ENCODE results near the gene SYT9. TPM values are rescaled to one million over a fixed set of nuclear protein-coding genes. Genes with fewer than 3 reads are reported as not detected.

The SYT9 gene
- total and polyA plus RNA-seq, 4 donors = 0.01 to 0.12 TPM; not detected in 2

GRCh38 chr11:7239877-7240276 lies 11.8 kb upstream of the SYT9 start:
- ATAC-seq (ENCODE audit: insufficient read depth, low FRiP score) = no peak

GRCh38 chr11:7245341-7245740 lies 6.4 kb upstream of the SYT9 start:
- DNase-seq = no peak
- Histone ChIP-seq H3K36me3 (ENCODE audit: control insufficient read depth in 4 of 4, insufficient read depth in 4 of 4, low read length in 4 of 4) (no peaks in the 10 kb centered on the region), H3K4me1 (ENCODE audit: control insufficient read depth in 5 of 5, insufficient read depth in 5 of 5, low read length in 5 of 5) (no peaks in the 10 kb centered on the region), H3K4me3 (no peak overlapping the region), H3K9ac (ENCODE audit: insufficient read depth in 1 of 2, low read length in 2 of 2) (no peak overlapping the region), H3K27ac (ENCODE audit: low read depth in 1 of 2, low read length in 1 of 2) (no peak overlapping the region), H3K27me3 (ENCODE audit: control insufficient read depth in 3 of 3, insufficient read depth in 3 of 3, low read length in 2 of 3) (peaks cover 0 to 14% (median 0%) of the 10 kb centered on the region in 3 donors), H3K9me3 (ENCODE audit: control insufficient read depth in 4 of 4, insufficient read depth in 3 of 4, low read length in 3 of 4) (no peaks in the 10 kb centered on the region)
- 65 to 76% methylated on average over 3 of the region's 3 CpGs for WGBS, 2 donors
- no peak for TF ChIP-seq CTCF (IDR thresholded peaks at IDR 0.05; ENCODE audit: control extremely low read depth, extremely low read depth)
- no peak for ATAC-seq (ENCODE audit: insufficient read depth, low FRiP score)

More at GRCh38 chr11:7239877-7240276, 11.8 kb upstream of the SYT9 start:
- Histone ChIP-seq H3K27me3 (ENCODE audit: control insufficient read depth in 3 of 3, insufficient read depth in 3 of 3, low read length in 2 of 3) (peaks cover 0 to 15% (median 0%) of the 10 kb centered on the region in 3 donors), H3K36me3 (ENCODE audit: control insufficient read depth in 4 of 4, insufficient read depth in 4 of 4, low read length in 4 of 4) (no peaks in the 10 kb centered on the region), H3K9me3 (ENCODE audit: control insufficient read depth in 4 of 4, insufficient read depth in 3 of 4, low read length in 3 of 4) (no peaks in the 10 kb centered on the region), H3K9ac (ENCODE audit: insufficient read depth in 1 of 2, low read length in 2 of 2) (no peak overlapping the region), H3K4me1 (ENCODE audit: control insufficient read depth in 5 of 5, insufficient read depth in 5 of 5, low read length in 5 of 5) (no peaks in the 10 kb centered on the region), H3K4me3 (no peak overlapping the region), H3K27ac (ENCODE audit: low read depth in 1 of 2, low read length in 1 of 2) (no peak overlapping the region)
- TF ChIP-seq CTCF (IDR thresholded peaks at IDR 0.05; ENCODE audit: control extremely low read depth, extremely low read depth) = no peak
- DNase-seq = no peak
- 50 to 60% methylated on average over 5 of the region's 5 CpGs for WGBS, 2 donors

GRCh38 chr11:7246179-7246578 lies 5.5 kb upstream of the SYT9 start:
- Histone ChIP-seq H3K36me3 (ENCODE audit: control insufficient read depth in 4 of 4, insufficient read depth in 4 of 4, low read length in 4 of 4) (no peaks in the 10 kb centered on the region), H3K4me3 (no peak overlapping the region), H3K9me3 (ENCODE audit: control insufficient read depth in 4 of 4, insufficient read depth in 3 of 4, low read length in 3 of 4) (no peaks in the 10 kb centered on the region), H3K9ac (ENCODE audit: insufficient read depth in 1 of 2, low read length in 2 of 2) (no peak overlapping the region), H3K27me3 (ENCODE audit: control insufficient read depth in 3 of 3, insufficient read depth in 3 of 3, low read length in 2 of 3) (peaks cover 2 to 17% (median 4%) of the 10 kb centered on the region in 3 donors), H3K27ac (ENCODE audit: low read depth in 1 of 2, low read length in 1 of 2) (no peak overlapping the region), H3K4me1 (ENCODE audit: control insufficient read depth in 5 of 5, insufficient read depth in 5 of 5, low read length in 5 of 5) (no peaks in the 10 kb centered on the region)
- TF ChIP-seq CTCF (IDR thresholded peaks at IDR 0.05; ENCODE audit: control extremely low read depth, extremely low read depth) = no peak
- 46 to 60% methylated on average over 1 of the region's 1 CpG for WGBS, 2 donors
- DNase-seq = no peak
- ATAC-seq (ENCODE audit: insufficient read depth, low FRiP score) = no peak

- WGBS, 2 donors = 73 to 83% methylated on average over 3 of the region's 3 CpGs
Measured at GRCh38 chr11:7250166-7250565, 1.5 kb upstream of the SYT9 start.

More at GRCh38 chr11:7250166-7250565, 1.5 kb upstream of the SYT9 start:
- Histone ChIP-seq H3K9me3 (ENCODE audit: control insufficient read depth in 4 of 4, insufficient read depth in 3 of 4, low read length in 3 of 4) (no peaks in the 10 kb centered on the region), H3K9ac (ENCODE audit: insufficient read depth in 1 of 2, low read length in 2 of 2) (no peak overlapping the region), H3K27me3 (ENCODE audit: control insufficient read depth in 3 of 3, insufficient read depth in 3 of 3, low read length in 2 of 3) (peaks cover 4 to 44% (median 29%) of the 10 kb centered on the region in 3 donors), H3K36me3 (ENCODE audit: control insufficient read depth in 4 of 4, insufficient read depth in 4 of 4, low read length in 4 of 4) (no peaks in the 10 kb centered on the region), H3K27ac (ENCODE audit: low read depth in 1 of 2, low read length in 1 of 2) (no peak overlapping the region), H3K4me3 (no peak overlapping the region), H3K4me1 (ENCODE audit: control insufficient read depth in 5 of 5, insufficient read depth in 5 of 5, low read length in 5 of 5) (peaks cover 0 to 11% (median 0%) of the 10 kb centered on the region in 5 donors)
- TF ChIP-seq CTCF (IDR thresholded peaks at IDR 0.05; ENCODE audit: control extremely low read depth, extremely low read depth) = no peak
- ATAC-seq (ENCODE audit: insufficient read depth, low FRiP score) (no peak), DNase-seq (no peak)

Measured in lung (tissue), 12 donors.